B cell (primary cell): ENCODE results near the gene CCL8. TPM values are rescaled to one million over a fixed set of nuclear protein-coding genes. Genes with fewer than 3 reads are reported as not detected.

Experiments used
- ATAC-seq: fragments of 200-7000 bp; cut with Tn5 transposase; one replicate; pipeline ENCODE4 v1.10.0; 2021; ENCODE audit warnings: low read depth, mild to moderate bottlenecking, moderate number of reproducible peaks, moderate library complexity
- CTCF ChIA-PET: fragments of 350-600 bp; sonication (Branson Sonifier 250); formaldehyde crosslinking; loops from one replicate; lab custom pipeline; 2021; ENCODE audit warnings: antibody characterized with exemption, inconsistent platforms; lab: Charles Lee
- POLR2A ChIA-PET: fragments of 350-600 bp; sonication (Branson Sonifier 250); formaldehyde crosslinking; loops from one replicate; lab custom pipeline; 2021; ENCODE audit warnings: antibody characterized with exemption; lab: Charles Lee
- DNase-seq: peaks from one replicate; pipeline ENCODE4 v3.0.0; 2013
- H2AFZ ChIP-seq: 2 replicates; pipeline ENCODE4 v1.6.1; 2012; ENCODE audit warnings: mild to moderate bottlenecking, low read depth, low read length; ENCODE audit not compliant: insufficient read depth, poor library complexity, severe bottlenecking
- H3K27ac ChIP-seq, 2 donors: 1 replicate in 1 of 2; 2 replicates in 1 of 2; pipeline ENCODE4 v1.5.1; 2012 to 2013; ENCODE audit warnings: low read length in 2 of 2, mild to moderate bottlenecking in 2 of 2, moderate library complexity in 1 of 2
- H3K27me3 ChIP-seq, 4 experiments: fragments of 200-600 bp in 1 of 4; sonication (generic) in 1 of 4; replicated peaks in 1 of 4; 1 replicate in 2 of 4; 2 replicates in 2 of 4; pipeline versions ENCODE4 v1.6.1 to v1.7.0; 2013 to 2016; ENCODE audit warnings: low read length in 3 of 4, mild to moderate bottlenecking in 2 of 4, mixed read lengths in 1 of 4, moderate library complexity in 1 of 4; ENCODE audit not compliant: insufficient read depth in 4 of 4, control insufficient read depth in 3 of 4; ENCODE audit errors: control extremely low read depth in 1 of 4
- H3K36me3 ChIP-seq, 2 experiments: replicated peaks in 1 of 2; 1 replicate in 1 of 2; 2 replicates in 1 of 2; pipeline versions ENCODE4 v1.6.1 to v1.7.1; 2013; ENCODE audit warnings: low read length in 1 of 2; ENCODE audit not compliant: insufficient read depth in 2 of 2, control insufficient read depth in 1 of 2; ENCODE audit errors: control extremely low read depth in 1 of 2, extremely low read depth in 1 of 2
- H3K4me1 ChIP-seq, 2 donors: fragments of 200-600 bp in 1 of 2; sonication (generic) in 1 of 2; 1 replicate in 1 of 2; 2 replicates in 1 of 2; pipeline versions ENCODE4 v1.5.1 to v1.6.1; 2013 to 2017; ENCODE audit warnings: low read length in 2 of 2; ENCODE audit not compliant: control insufficient read depth in 2 of 2, insufficient read depth in 2 of 2
- H3K4me2 ChIP-seq: replicated peaks from 2 replicates; pipeline ENCODE3; 2012; ENCODE audit warnings: mild to moderate bottlenecking, low read depth, low read length; ENCODE audit not compliant: poor library complexity, severe bottlenecking
- H3K4me3 ChIP-seq, 5 experiments: fragments of 200-600 bp in 1 of 5; sonication (generic) in 1 of 5; 1 replicate in 3 of 5; 2 replicates in 2 of 5; pipeline versions ENCODE4 v1.5.1 to v1.7.0; 2011 to 2016; ENCODE audit warnings: low read length in 4 of 5, mild to moderate bottlenecking in 4 of 5, low read depth in 2 of 5, control low read depth in 1 of 5, moderate library complexity in 1 of 5; ENCODE audit not compliant: insufficient read depth in 1 of 5; ENCODE audit errors: control extremely low read depth in 1 of 5, extremely low read depth in 1 of 5
- H3K79me2 ChIP-seq: fragments of 200-600 bp; sonication (generic); one replicate; pipeline ENCODE4 v1.6.0; 2016; ENCODE audit warnings: low read length; ENCODE audit not compliant: control insufficient read depth, insufficient read depth
- H3K9ac ChIP-seq: fragments of 200-600 bp; sonication (generic); 2 replicates; pipeline ENCODE4 v1.6.1; 2017; ENCODE audit warnings: mild to moderate bottlenecking, low read length, moderate library complexity
- H3K9me3 ChIP-seq, 3 donors: one replicate each; pipeline versions ENCODE4 v1.6.1 to v1.7.1; 2013; ENCODE audit warnings: low read length in 2 of 3; ENCODE audit not compliant: control insufficient read depth in 2 of 3, insufficient read depth in 1 of 3; ENCODE audit errors: control extremely low read depth in 1 of 3
- H4K20me1 ChIP-seq: 2 replicates; pipeline ENCODE4 v1.6.0; 2012; ENCODE audit warnings: mild to moderate bottlenecking, low read length; ENCODE audit not compliant: insufficient read depth, control insufficient read depth, poor library complexity, severe bottlenecking
- H3K27ac Mint-ChIP-seq: one replicate; pipeline ENCODE4 v1.8.0; 2021; ENCODE audit warnings: mixed read lengths
- H3K27me3 Mint-ChIP-seq: one replicate; pipeline ENCODE4 v1.8.0; 2021; ENCODE audit warnings: mixed read lengths
- H3K4me1 Mint-ChIP-seq: one replicate; pipeline ENCODE4 v1.8.0; 2021; ENCODE audit warnings: mixed read lengths
- H3K4me3 Mint-ChIP-seq: one replicate; pipeline ENCODE4 v1.8.0; 2021; ENCODE audit warnings: mixed read lengths
- H3K9me3 Mint-ChIP-seq: one replicate; pipeline ENCODE4 v1.8.0; 2022; ENCODE audit warnings: mixed read lengths; ENCODE audit not compliant: insufficient read depth
- CTCF ChIP-seq: fragments of 200-600 bp; IDR thresholded peaks from one replicate; pipeline ENCODE4 v1.8.0; 2022; ENCODE audit warnings: antibody characterized with exemption, mild to moderate bottlenecking
- EZH2 ChIP-seq: IDR thresholded peaks from 2 replicates; pipeline ENCODE4 v1.6.1; 2012; ENCODE audit warnings: borderline replicate concordance, low read depth, mild to moderate bottlenecking, moderate library complexity, low read length; ENCODE audit not compliant: insufficient read depth, poor library complexity, severe bottlenecking
- WGBS: methylation state at CpG from one replicate; pipeline ENCODE4 v1.1.5; 2013; ENCODE audit warnings: missing lambda C conversion rate; ENCODE audit not compliant: insufficient coverage; 5-methylcytosine and 5-hydroxymethylcytosine counted together
- intact Hi-C: fragments of 100-400 bp; cut with micrococcal nuclease; formaldehyde crosslinking; loops from one replicate; pipeline ENCODE4 v1.10.0; 2022
- polyA plus RNA-seq: library from polyadenylated mRNA; depleted of rRNA; stranded (reverse); fragments of >200 nt; gene quantifications from 2 replicates; pipeline ENCODE4 v1.2.3, GENCODE V29; 2012
- total RNA-seq, 2 donors: library from RNA; stranded (reverse); fragments of 120-200 nt in 1 of 2; gene quantifications; 1 replicate in 1 of 2; 2 replicates in 1 of 2; pipeline versions ENCODE4 v1.2.3 to v1.2.4, GENCODE V29; 2013 to 2022

Gene CCL8
- total and polyA plus RNA-seq, 2 donors (not counting 1 experiment from before 2014, with no cell fraction given), result not detected

DNA sequence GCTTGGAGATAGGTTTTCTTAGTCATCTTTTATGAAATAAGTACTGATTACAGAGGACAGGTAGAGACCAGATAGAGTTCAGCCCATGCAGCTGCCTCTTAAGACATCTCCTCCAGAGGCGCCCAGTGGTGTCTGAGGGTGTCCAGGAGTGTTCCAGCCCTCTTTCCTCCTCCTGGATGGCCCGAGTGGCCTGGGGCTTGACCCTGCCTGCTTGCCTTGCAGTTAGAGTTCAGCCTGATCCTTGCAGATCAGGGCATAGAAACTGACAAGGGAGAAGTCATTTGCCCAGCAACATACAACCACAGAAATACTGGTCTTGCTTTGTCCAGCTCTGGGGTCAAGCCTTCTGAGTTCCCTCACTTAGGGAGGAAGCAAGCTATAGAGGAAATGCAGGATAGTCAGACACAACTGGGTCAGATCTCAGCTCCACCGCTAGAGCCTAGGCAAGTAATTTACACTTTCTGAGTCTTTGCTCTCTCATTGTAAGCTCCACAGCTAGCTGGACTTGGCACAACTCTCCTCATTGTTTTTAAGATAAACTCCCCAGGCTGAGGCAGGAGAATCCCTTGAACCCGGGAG, 47.4 kb downstream of the CCL8 start:
- WGBS, result 79% methylated on average over 3 of the region's 4 CpGs
- Histone ChIP-seq H3K4me3 (no peak overlapping the region), H3K4me1 (peaks cover 10 to 14% of the 10 kb centered on the region in 2 donors), H2AFZ (no peak overlapping the region), H3K27ac (no peak overlapping the region), H4K20me1 (no peaks in the 10 kb centered on the region), H3K4me2 (no peak overlapping the region), H3K79me2 (no peaks in the 10 kb centered on the region), H3K27me3 (peaks cover 0 to 18% (median 3%) of the 10 kb centered on the region in 4 experiments), H3K9me3 (no peaks in the 10 kb centered on the region), H3K9ac (no peak overlapping the region), H3K36me3 (no peaks in the 10 kb centered on the region)
- peaks cover 27% of the 10 kb centered on the region for H3K27me3 Mint-ChIP-seq
- POLR2A ChIA-PET, result no interaction called here
- intact Hi-C loops, result no loop called here
- no peak overlapping the region for H3K4me3 Mint-ChIP-seq
- DNase-seq, result no peak
- ATAC-seq, result no peak
- H3K27ac Mint-ChIP-seq, result no peak overlapping the region
- H3K9me3 Mint-ChIP-seq, result no peaks in the 10 kb centered on the region
- peaks cover 21% of the 10 kb centered on the region for H3K4me1 Mint-ChIP-seq
- no peak for TF ChIP-seq EZH2
- TF ChIP-seq CTCF, result no peak
- CTCF ChIA-PET, result interaction anchor here (0.9 kb wide), 1 partner anchor 166 kb away, joined by 4 read pairs; no protein-coding TSS in a partner anchor

- 98% methylated on average over 6 of the region's 9 CpGs for WGBS
- peaks cover 21% of the 10 kb centered on the region for H3K4me1 Mint-ChIP-seq
- H3K27ac ChIP-seq, result no peak overlapping the region
These were observed 48.4 kb downstream of the CCL8 start for GRCh38 chr17:34367486-34368195.

More at GRCh38 chr17:34367486-34368195, 48.4 kb downstream of the CCL8 start:
- intact Hi-C loops, result no loop called here
- Histone ChIP-seq H2AFZ (no peak overlapping the region), H3K9me3 (no peaks in the 10 kb centered on the region), H3K79me2 (no peaks in the 10 kb centered on the region), H3K4me3 (no peak overlapping the region), H3K4me2 (no peak overlapping the region), H3K4me1 (peaks cover 10 to 14% of the 10 kb centered on the region in 2 donors), H3K9ac (no peak overlapping the region), H3K27me3 (peaks cover 0 to 13% (median 3%) of the 10 kb centered on the region in 4 experiments), H3K36me3 (no peaks in the 10 kb centered on the region), H4K20me1 (no peaks in the 10 kb centered on the region)
- H3K27ac Mint-ChIP-seq, result no peak overlapping the region
- TF ChIP-seq EZH2 (no peak), CTCF (no peak)
- no peak overlapping the region for H3K4me3 Mint-ChIP-seq
- DNase-seq, result no peak
- POLR2A ChIA-PET, result no interaction called here
- CTCF ChIA-PET, result interaction anchor here (1.7 to 1.9 kb wide), 2 partner anchors 11 to 16 kb away, joined by 5 read pairs; partner anchors contain the start of gene CCL13
- H3K9me3 Mint-ChIP-seq, result no peaks in the 10 kb centered on the region
- no peak for ATAC-seq
- H3K27me3 Mint-ChIP-seq, result peaks cover 24% of the 10 kb centered on the region
